HG03097 (cell line): ENCODE data around the gene YJU2.

ENCODE experiments used
- ATAC-seq: cut with Tn5 transposase; IDR thresholded peaks from one replicate; pipeline ENCODE4 v1.9.1; 2021; ENCODE audit not compliant: unreplicated experiment, low FRiP score

Gene YJU2

GRCh38 chr19:4295972-4296771 lies 49.3 kb downstream of the YJU2 start:
- ATAC-seq, result no peak

- ATAC-seq, result no peak
Observed at GRCh38 chr19:4297901-4298809, 51.3 kb downstream of the YJU2 start.

- no peak for ATAC-seq
Observed at GRCh38 chr19:4298810-4299550, 52.1 kb downstream of the YJU2 start.

GRCh38 chr19:4300589-4300988 lies 53.7 kb downstream of the YJU2 start:
- no peak for ATAC-seq

GRCh38 chr19:4301590-4302242 lies 54.8 kb downstream of the YJU2 start:
- ATAC-seq, result no peak

- no peak for ATAC-seq
Observed at GRCh38 chr19:4302243-4302640, 55.4 kb downstream of the YJU2 start, which contains the start of gene TMIGD2. Gene TMIGD2 (minus strand): TSS chr19:4302389. CDS start chr19:4302385, 4 bp downstream.

GRCh38 chr19:4303819-4304537 lies 57.1 kb downstream of the YJU2 start:
- no peak for ATAC-seq

- ATAC-seq, result no peak
Observed at GRCh38 chr19:4304538-4305256, 57.8 kb downstream of the YJU2 start, which contains the start of gene FSD1. Gene FSD1 (plus strand): TSS chr19:4304598. CDS start chr19:4304747, 149 bp downstream.

- ATAC-seq, result no peak
Observed at GRCh38 chr19:4305257-4305612, 58.4 kb downstream of the YJU2 start.

- no peak for ATAC-seq
Observed at GRCh38 chr19:4305659-4306058, 58.8 kb downstream of the YJU2 start.

- no peak for ATAC-seq
Observed at GRCh38 chr19:4310247-4311121, 63.6 kb downstream of the YJU2 start.

GRCh38 chr19:4313847-4314490 lies 67.1 kb downstream of the YJU2 start:
- ATAC-seq, result no peak

GRCh38 chr19:4316956-4317355 lies 70.1 kb downstream of the YJU2 start:
- ATAC-seq, result no peak

- ATAC-seq, result no peak
Observed at GRCh38 chr19:4318460-4318859, 71.6 kb downstream of the YJU2 start.
